NCI-H82 treated with DMSO at 0.1 percent for 48 hours (cell line): ENCODE data around the gene BHMT2.

Source experiments
- DNase-seq: peaks from one replicate; lab custom pipeline; 2025; ENCODE audit not compliant: unreplicated experiment; lab: John Stamatoyannopoulos, UW

BHMT2 gene

DNA sequence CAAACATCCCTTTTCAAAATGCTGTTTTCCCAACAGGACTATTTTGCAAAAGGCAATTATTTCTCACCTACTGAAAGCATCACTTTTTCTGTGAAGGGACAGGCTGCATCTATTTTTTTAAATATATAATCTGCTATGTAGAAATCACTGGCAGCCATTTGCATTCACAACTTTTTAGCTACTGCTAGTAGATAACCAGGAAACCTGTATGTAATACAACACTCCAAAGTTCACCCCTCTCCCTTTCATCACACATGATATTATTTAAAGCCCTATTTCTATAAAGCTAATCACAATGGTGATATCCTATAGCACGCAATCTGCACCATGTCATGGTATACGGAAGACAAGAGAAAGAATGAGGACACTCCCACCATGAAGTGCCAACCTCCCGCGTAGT, 9.9 kb upstream of the BHMT2 start:
- no peak for DNase-seq

DNA sequence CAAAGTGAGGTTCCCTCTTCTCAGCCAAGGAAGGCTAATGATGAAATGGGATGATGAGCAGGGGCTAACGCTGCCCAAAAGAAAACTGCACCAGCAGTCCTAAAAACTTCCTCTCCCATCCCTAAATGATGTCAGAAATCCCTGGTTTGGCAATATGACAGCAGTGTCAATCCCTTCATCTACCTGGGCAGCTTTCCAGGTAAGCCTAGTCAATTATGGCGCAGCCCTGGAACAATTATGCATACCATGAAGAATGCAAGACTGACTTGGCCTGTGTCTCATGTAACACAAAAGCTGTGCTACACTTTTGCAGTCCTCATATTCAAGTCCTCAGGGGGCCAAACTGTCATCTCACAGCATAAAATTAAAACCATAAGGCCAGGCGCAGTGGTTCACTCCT, 7.1 kb upstream of the BHMT2 start:
- DNase-seq = no peak

GRCh38 chr5:79070350-79070667, 742 bp downstream of the BHMT2 start:
- no peak for DNase-seq

DNA sequence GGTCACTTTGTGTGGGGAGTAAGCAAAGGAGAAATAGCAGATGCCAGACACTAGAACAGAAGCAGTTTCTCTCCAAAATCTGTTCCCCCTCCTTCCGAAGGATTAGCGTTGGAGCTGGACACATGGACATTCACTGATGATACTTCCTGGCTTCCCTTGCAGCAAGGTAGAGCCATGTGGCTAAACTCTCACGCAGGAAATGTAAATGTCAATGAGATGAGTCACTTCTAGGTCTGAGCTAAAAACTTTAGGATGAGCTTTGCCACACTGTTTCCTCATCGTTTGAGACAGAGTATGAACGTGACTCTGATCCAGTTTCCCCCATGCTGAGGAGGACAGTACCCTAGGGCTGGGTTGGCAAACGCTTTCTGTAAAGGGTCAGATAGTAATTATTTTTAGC, 5.1 kb downstream of the BHMT2 start:
- DNase-seq = no peak

GRCh38 chr5:79075646-79076426, 6.3 kb downstream of the BHMT2 start:
- DNase-seq = peak; percentile 49

DNA sequence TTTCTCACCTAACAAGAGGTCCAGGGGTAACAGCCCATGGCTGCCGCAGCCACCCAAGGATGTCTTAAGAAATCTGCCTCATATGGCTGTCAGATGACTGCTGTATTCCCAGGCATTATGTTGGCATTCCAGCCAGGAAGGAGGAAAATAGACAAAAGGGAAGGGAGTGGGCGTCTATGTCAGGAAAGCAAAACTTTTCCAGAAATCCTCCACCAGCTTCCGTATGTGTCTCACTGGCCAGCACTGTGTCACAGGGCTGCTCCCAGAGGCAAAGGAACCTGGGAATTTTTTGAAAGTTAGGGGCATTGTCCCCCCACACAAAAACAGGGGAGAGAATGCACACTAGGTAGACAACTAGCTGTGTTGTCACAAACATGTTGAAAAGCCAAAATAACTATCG, 7.3 kb downstream of the BHMT2 start:
- DNase-seq = no peak

- no peak for DNase-seq
Observed at GRCh38 chr5:79077680-79078365, 8.3 kb downstream of the BHMT2 start.

DNA sequence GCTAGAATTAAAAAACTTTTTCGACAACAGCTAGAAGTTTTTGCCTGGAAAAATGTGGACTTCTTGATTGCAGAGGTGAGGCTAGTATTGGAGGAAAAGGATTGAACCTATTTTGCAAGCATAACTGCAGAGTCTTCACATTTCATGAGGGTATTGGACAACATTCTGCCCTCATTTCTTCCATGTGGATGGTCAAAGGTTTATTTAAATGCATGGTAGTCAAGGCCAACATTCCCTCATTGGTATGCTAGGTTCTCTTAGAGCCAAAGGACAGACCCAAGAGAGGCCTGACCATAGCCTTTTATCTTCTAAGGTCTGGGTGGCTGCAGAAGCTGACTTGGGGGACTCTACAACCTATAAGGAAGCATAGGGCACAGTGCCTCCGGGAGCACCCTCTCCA, 11.2 kb downstream of the BHMT2 start:
- no peak for DNase-seq

DNA sequence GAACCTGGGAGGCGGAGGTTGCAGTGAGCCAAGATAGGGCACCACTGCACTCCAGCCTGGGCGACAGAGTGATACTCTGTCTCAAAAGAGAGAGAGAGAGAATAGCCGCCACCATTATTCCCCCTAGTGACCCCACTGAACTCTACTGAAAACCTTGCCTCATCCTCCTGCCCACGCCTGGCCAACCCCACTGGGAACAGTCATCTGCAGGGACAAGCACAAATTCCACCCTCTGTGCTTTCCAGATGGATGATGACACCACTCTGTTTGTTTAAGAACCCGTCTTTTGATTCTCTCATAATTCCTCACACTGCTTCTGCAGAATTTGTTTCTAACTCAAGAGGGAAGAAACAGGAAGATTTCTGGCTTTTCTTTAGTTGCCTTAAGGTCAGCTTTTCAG, 12.2 kb downstream of the BHMT2 start:
- no peak for DNase-seq

DNA sequence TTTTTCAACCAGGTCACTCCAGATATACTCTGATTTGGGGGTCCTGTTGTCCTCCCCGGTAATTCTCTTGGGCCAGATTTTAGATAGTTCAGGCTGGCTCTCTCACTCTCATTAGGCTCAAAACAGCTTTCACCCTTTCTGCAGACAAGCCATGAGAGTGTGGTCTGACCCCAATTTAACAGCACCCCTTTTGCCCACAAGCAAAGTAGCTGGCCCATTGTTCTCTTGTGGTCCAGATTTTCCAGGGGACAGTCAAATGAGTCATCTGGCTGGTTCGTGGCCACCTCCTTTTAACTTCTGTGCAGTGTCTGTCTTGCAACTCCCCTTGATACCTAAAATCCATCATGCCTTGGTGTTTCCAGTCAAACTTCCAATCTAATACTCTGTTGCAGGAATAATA, 16.5 kb downstream of the BHMT2 start:
- DNase-seq = no peak

- no peak for DNase-seq
Observed at GRCh38 chr5:79088507-79088906, 18.9 kb downstream of the BHMT2 start.

GRCh38 chr5:79091064-79091463, 21.5 kb downstream of the BHMT2 start:
- DNase-seq = no peak

DNA sequence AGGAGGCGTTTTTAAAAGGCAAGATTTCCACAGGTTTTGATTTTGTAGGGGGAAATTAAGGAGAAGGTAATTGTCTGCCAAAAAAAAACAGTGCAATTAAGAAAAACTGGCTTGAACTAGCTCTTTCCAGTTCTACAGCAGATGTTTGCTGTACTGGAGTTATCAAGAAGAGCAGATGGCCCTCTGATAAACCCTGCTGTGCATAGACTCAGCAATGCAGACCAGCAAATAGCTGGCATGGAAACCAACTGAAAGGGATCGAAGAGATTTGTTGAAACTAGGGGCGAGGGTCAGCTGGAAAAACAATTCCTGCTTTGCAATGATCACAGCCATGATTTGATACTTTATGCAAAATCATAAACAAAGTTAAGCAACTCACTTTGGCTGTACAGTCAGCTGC, 24.2 kb downstream of the BHMT2 start:
- DNase-seq = peak; percentile 74

DNA sequence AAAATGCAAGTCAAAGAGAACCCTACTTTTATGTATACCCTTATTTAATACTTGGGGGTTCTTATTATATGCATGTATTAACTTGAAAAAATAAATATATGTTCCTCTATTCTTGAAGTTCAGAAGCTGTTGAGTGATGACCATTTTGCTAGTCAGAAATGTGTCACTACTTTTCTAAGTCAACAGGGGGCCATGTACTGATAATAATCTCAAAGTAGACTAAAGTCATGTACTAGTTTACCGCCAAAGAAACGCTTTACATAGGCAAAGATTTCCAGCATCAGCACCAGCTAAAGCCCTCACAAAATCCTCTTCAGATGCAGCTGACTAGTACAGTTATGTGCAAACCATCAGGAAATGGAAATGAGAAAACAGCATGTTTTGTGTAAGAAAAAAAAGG, 36.3 kb downstream of the BHMT2 start:
- DNase-seq = no peak

- DNase-seq = peak; percentile 5
Observed at GRCh38 chr5:79107020-79107796, 37.6 kb downstream of the BHMT2 start.

DNA sequence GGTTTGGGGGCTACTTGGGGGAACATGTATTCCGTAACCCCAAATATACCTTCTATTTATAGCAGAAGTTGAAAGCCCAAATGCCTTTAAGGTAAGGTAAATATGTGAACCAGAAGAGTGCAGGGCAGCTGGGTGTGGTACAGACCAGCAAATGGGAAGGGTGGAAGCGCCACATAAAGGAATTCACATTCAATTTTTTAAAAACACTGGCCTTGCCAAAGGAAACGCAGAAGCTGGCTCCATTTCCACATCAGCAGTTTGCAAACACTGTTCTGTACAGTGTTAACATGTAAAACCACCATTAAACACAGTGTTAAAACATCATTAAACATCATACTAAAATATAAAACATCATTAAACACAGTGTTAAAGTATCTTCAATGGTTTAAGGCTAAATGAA, 38.5 kb downstream of the BHMT2 start:
- no peak for DNase-seq

- no peak for DNase-seq
Observed at GRCh38 chr5:79108792-79109191, 39.2 kb downstream of the BHMT2 start.

DNA sequence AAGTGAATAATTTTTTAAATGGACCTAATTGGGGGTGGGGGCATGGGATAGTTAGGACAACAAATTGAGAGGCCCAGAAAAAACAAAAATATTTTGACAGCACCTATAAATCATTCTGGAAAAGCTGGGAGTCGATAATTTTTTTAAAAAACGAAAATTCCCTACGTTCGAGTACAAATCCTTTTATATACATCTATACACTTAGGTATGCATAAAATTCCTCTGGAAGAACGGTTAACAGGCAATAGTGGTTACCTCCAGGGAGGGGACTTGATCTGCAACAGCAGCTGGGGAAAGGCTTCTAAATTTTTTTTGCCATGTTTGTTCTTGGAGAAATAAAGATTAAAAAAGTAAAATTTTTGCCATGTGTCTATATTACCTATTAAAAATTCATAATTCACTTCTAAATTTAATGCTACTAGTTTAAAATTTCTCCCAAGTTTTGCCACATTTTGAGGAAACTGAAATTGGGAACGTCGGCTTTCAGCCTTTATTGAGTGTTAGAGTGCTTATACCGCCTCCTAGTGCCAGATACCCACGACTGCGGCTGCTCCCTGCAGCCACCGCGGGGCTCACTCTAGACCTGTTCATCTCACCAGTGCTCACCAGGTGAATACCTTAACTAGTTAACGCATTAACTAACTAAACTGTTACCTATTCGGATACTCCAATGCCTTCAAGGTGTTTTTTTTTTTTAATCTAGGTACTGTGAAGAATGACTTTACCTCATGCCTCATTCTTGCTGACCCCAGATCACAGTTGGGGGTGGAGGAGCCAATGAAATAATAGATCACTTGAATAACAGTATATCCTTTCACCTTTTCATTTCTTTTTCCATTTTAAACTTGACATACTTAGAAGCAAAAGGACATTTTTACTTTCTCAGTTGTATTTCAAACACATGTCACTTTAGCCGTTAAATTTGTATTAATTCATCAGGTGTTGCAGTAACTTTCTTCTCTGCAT, 40.2 kb downstream of the BHMT2 start:
- DNase-seq = no peak

- no peak for DNase-seq
Observed at GRCh38 chr5:79111387-79111959, 41.9 kb downstream of the BHMT2 start, which contains the start of gene BHMT. BHMT (plus strand) TSS chr5:79111809; CDS start chr5:79111886, 77 bp downstream.

- no peak for DNase-seq
Observed at GRCh38 chr5:79111960-79112702, 42.6 kb downstream of the BHMT2 start.
